Measurements from ENCODE around the gene PARL.

- no peak for TF ChIP-seq RBBP5 (IDR thresholded peaks at IDR 0.05; ENCODE audit: borderline replicate concordance, insufficient read depth, low read length, poor library complexity, severe bottlenecking)
- no peak for TF ChIP-seq ESRRA (IDR thresholded peaks at IDR 0.05; ENCODE audit: borderline replicate concordance, low read depth)
- TF ChIP-seq POLR2A (conservative IDR thresholded peaks at IDR 0.05), result no peak
- TF ChIP-seq TEAD2 (tag; IDR thresholded peaks at IDR 0.05), result no peak
- TF ChIP-seq, protein P1, sequence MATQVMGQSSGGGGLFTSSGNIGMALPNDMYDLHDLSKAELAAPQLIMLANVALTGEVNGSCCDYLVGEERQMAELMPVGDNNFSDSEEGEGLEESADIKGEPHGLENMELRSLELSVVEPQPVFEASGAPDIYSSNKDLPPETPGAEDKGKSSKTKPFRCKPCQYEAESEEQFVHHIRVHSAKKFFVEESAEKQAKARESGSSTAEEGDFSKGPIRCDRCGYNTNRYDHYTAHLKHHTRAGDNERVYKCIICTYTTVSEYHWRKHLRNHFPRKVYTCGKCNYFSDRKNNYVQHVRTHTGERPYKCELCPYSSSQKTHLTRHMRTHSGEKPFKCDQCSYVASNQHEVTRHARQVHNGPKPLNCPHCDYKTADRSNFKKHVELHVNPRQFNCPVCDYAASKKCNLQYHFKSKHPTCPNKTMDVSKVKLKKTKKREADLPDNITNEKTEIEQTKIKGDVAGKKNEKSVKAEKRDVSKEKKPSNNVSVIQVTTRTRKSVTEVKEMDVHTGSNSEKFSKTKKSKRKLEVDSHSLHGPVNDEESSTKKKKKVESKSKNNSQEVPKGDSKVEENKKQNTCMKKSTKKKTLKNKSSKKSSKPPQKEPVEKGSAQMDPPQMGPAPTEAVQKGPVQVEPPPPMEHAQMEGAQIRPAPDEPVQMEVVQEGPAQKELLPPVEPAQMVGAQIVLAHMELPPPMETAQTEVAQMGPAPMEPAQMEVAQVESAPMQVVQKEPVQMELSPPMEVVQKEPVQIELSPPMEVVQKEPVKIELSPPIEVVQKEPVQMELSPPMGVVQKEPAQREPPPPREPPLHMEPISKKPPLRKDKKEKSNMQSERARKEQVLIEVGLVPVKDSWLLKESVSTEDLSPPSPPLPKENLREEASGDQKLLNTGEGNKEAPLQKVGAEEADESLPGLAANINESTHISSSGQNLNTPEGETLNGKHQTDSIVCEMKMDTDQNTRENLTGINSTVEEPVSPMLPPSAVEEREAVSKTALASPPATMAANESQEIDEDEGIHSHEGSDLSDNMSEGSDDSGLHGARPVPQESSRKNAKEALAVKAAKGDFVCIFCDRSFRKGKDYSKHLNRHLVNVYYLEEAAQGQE (IDR thresholded peaks at IDR 0.05; ENCODE audit: borderline replicate concordance), result no peak
- TF ChIP-seq, protein P1 (CRISPR knock-in tag; IDR thresholded peaks at IDR 0.05; ENCODE audit: low read depth), result no peak
- no peak for TF ChIP-seq POLR2AphosphoS5 (IDR thresholded peaks at IDR 0.05; ENCODE audit: control insufficient read depth, insufficient read depth, low read depth, low read length)
- TF ChIP-seq, protein P2, sequence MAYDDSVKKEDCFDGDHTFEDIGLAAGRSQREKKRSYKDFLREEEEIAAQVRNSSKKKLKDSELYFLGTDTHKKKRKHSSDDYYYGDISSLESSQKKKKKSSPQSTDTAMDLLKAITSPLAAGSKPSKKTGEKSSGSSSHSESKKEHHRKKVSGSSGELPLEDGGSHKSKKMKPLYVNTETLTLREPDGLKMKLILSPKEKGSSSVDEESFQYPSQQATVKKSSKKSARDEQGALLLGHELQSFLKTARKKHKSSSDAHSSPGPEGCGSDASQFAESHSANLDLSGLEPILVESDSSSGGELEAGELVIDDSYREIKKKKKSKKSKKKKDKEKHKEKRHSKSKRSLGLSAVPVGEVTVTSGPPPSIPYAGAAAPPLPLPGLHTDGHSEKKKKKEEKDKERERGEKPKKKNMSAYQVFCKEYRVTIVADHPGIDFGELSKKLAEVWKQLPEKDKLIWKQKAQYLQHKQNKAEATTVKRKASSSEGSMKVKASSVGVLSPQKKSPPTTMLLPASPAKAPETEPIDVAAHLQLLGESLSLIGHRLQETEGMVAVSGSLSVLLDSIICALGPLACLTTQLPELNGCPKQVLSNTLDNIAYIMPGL (CRISPR knock-in tag; IDR thresholded peaks at IDR 0.05), result no peak
- no peak for TF ChIP-seq ZNF24 (IDR thresholded peaks at IDR 0.05)
- TF ChIP-seq, protein P3, sequence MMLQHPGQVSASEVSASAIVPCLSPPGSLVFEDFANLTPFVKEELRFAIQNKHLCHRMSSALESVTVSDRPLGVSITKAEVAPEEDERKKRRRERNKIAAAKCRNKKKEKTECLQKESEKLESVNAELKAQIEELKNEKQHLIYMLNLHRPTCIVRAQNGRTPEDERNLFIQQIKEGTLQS (IDR thresholded peaks at IDR 0.05), result no peak
- TF ChIP-seq, protein P3 (CRISPR knock-in tag; conservative IDR thresholded peaks at IDR 0.05), result no peak
- TF ChIP-seq NELFE (IDR thresholded peaks at IDR 0.05; ENCODE audit: insufficient read depth, insufficient read length), result no peak
- TF ChIP-seq, protein P4, sequence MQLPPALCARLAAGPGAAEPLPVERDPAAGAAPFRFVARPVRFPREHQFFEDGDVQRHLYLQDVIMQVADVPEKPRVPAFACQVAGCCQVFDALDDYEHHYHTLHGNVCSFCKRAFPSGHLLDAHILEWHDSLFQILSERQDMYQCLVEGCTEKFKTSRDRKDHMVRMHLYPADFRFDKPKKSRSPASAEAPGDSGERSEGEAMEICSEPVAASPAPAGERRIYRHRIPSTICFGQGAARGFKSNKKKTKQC (CRISPR knock-in tag; IDR thresholded peaks at IDR 0.05), result no peak
These were observed 90.2 kb downstream of the PARL start for GRCh38 chr3:183794452-183794851.
